Endodermal cell (in vitro differentiated cells): ENCODE results near the gene TPSAB1. TPM values are rescaled to one million over a fixed set of nuclear protein-coding genes. Genes with fewer than 3 reads are reported as not detected.
"Not testable (repeated sequence)": the region's sequence is repeated elsewhere in the genome, so short reads cannot be mapped to it uniquely, and the experiment has no call there.

Source experiments
- DNase-seq: peaks from one replicate; pipeline ENCODE4 v3.0.0-alpha.2; 2017
- H3K27ac ChIP-seq: 2 replicates; pipeline ENCODE4 v1.5.1; 2013; ENCODE audit warnings: mild to moderate bottlenecking, low read depth, low read length, moderate library complexity
- H3K27me3 ChIP-seq: 2 replicates; pipeline ENCODE4 v1.6.1; 2013; ENCODE audit warnings: mild to moderate bottlenecking, low read length, moderate library complexity; ENCODE audit not compliant: insufficient read depth, control insufficient read depth, poor library complexity, severe bottlenecking
- H3K36me3 ChIP-seq: 2 replicates; pipeline ENCODE4 v1.7.0; 2013; ENCODE audit warnings: mild to moderate bottlenecking, low read length, moderate library complexity; ENCODE audit not compliant: control insufficient read depth, insufficient read depth
- H3K4me1 ChIP-seq: one replicate; pipeline ENCODE4 v1.7.0; 2013; ENCODE audit warnings: low read length; ENCODE audit not compliant: control insufficient read depth, insufficient read depth
- H3K4me3 ChIP-seq: 2 replicates; pipeline ENCODE4 v1.5.1; 2013; ENCODE audit warnings: mild to moderate bottlenecking, low read length, moderate library complexity
- H3K9ac ChIP-seq: 2 replicates; pipeline ENCODE4 v1.6.1; 2013; ENCODE audit warnings: mild to moderate bottlenecking, low read length, moderate library complexity; ENCODE audit not compliant: poor library complexity, severe bottlenecking; ENCODE audit errors: extremely low read depth
- H3K9me3 ChIP-seq: 2 replicates; pipeline ENCODE4 v1.6.1; 2013; ENCODE audit warnings: mild to moderate bottlenecking, low read length, moderate library complexity; ENCODE audit not compliant: control insufficient read depth
- H3K27ac Mint-ChIP-seq: 2 replicates; pipeline ENCODE4 v1.8.0; 2020; ENCODE audit warnings: mixed read lengths
- H3K27me3 Mint-ChIP-seq: 2 replicates; pipeline ENCODE4 v1.8.0; 2021; ENCODE audit warnings: mild to moderate bottlenecking, mixed read lengths; ENCODE audit not compliant: insufficient read depth
- H3K36me3 Mint-ChIP-seq: 2 replicates; pipeline ENCODE4 v1.8.0; 2020; ENCODE audit warnings: low read depth, mixed read lengths
- H3K4me1 Mint-ChIP-seq: 2 replicates; pipeline ENCODE4 v1.8.0; 2020; ENCODE audit warnings: mixed read lengths
- H3K4me3 Mint-ChIP-seq: 2 replicates; pipeline ENCODE4 v1.8.0; 2020; ENCODE audit warnings: mild to moderate bottlenecking, moderate library complexity, mixed read lengths
- H3K9me3 Mint-ChIP-seq: 2 replicates; pipeline ENCODE4 v1.8.0; 2020; ENCODE audit warnings: mild to moderate bottlenecking, mixed read lengths
- CTCF ChIP-seq: fragments of 200-600 bp; sonication (generic); conservative IDR thresholded peaks from 2 replicates; pipeline ENCODE4 v1.5.0; 2021; ENCODE audit warnings: antibody characterized with exemption, mild to moderate bottlenecking
- WGBS, 2 experiments: methylation state at CpG; one replicate each; pipeline versions ENCODE4 v1.1.5 to v1.1.7; 2013; ENCODE audit warnings: missing lambda C conversion rate in 2 of 2, mixed read lengths in 1 of 2; ENCODE audit not compliant: insufficient coverage in 1 of 2, insufficient read length in 1 of 2; 5-methylcytosine and 5-hydroxymethylcytosine counted together
- long read RNA-seq, 4 experiments: library from polyadenylated mRNA in 2 of 4; library from RNA in 1 of 4; library from capped mRNA in 1 of 4; stranded (forward) in 3 of 4; unstranded in 1 of 4; transcript quantifications; one replicate each; pipeline ENCODE4 v2.0.0, GENCODE V29; 2020 to 2021; ENCODE audit warnings: inconsistent platforms in 1 of 4
- polyA plus RNA-seq, 2 experiments: library from polyadenylated mRNA; stranded (reverse); fragments of 50-300 nt; gene quantifications; one replicate each; pipeline ENCODE4 v1.2.3, GENCODE V29; 2013
- total RNA-seq, 2 donors: library from RNA; stranded (reverse); fragmentation: NEBNext Ultra II Directional in 1 of 2; extraction: Animal tissue kit (Norgen Biotek cat#: 25700) in 1 of 2; gene quantifications; 2 replicates in 1 of 2; 3 replicates in 1 of 2; pipeline ENCODE4 v1.2.1, GENCODE V29; 2021

The TPSAB1 gene
- not detected for total RNA-seq
- not detected for polyA plus RNA-seq (2013, experiment 1 of 2)
- not detected for polyA plus RNA-seq (2013, experiment 2 of 2)
- long read RNA-seq, experiment 1 = 0 reads
- long read RNA-seq, experiment 2 = 0 reads
- long read RNA-seq, experiment 3 = 0 reads
- long read RNA-seq, experiment 4 = 0 reads

- H3K27ac Mint-ChIP-seq, DNase-seq, H3K4me1 ChIP-seq, H3K4me3 Mint-ChIP-seq, H3K4me3 ChIP-seq, H3K27me3 ChIP-seq, H3K9me3 ChIP-seq, H3K4me1 Mint-ChIP-seq, H3K9ac ChIP-seq, H3K36me3 ChIP-seq, H3K9me3 Mint-ChIP-seq, H3K36me3 Mint-ChIP-seq, H3K27ac ChIP-seq: not testable (repeated sequence)
- peaks cover 16% of the 10 kb centered on the region for H3K27me3 Mint-ChIP-seq
- no CpG with 5 or more reads among the region's 12 CpGs for WGBS, 2 experiments
These were observed at the start of gene TPSAB1 for GRCh38 chr16:1240436-1240835. TPSAB1 (plus strand) TSS chr16:1240705; CDS start chr16:1240939, 234 bp downstream.

DNA sequence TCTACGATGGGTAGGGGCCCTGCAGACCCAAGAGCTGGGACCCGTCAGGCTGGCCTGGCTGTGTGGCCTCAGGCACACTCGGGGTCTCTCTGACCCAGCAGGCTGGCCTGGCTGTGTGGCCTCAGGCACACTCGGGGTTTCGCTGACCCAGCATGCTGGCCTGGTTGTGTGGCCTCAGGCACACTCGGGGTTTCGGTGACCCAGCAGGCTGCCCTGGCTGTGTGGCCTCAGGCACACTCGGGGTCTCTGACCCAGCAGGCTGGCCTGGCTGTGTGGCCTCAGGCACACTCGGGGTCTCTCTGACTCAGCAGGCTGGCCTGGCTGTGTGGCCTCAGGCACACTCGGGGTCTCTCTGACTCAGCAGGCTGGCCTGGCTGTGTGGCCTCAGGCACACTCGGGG is 49.7 kb upstream of the TPSAB1 start:
- H3K27me3 ChIP-seq, H3K27me3 Mint-ChIP-seq, H3K27ac Mint-ChIP-seq, H3K9me3 ChIP-seq, H3K9me3 Mint-ChIP-seq, H3K9ac ChIP-seq, DNase-seq, H3K4me1 Mint-ChIP-seq, H3K4me3 ChIP-seq, H3K36me3 Mint-ChIP-seq, H3K27ac ChIP-seq, H3K4me3 Mint-ChIP-seq, H3K4me1 ChIP-seq, H3K36me3 ChIP-seq: not testable (repeated sequence)
- 94 to 100% methylated on average over 6 to 11 of the region's 11 CpGs for WGBS, 2 experiments

GRCh38 chr16:1192384-1193073 is 48.0 kb upstream of the TPSAB1 start:
- Mint-ChIP-seq H3K4me3 (no peak overlapping the region), H3K36me3 (peaks cover 6% of the 10 kb centered on the region), H3K9me3 (no peaks in the 10 kb centered on the region), H3K27ac (no peak overlapping the region), H3K4me1 (no peaks in the 10 kb centered on the region), H3K27me3 (no peaks in the 10 kb centered on the region)
- no peaks in the 10 kb centered on the region for H3K27me3 ChIP-seq
- TF ChIP-seq CTCF = no peak
- no peaks in the 10 kb centered on the region for H3K4me1 ChIP-seq
- no peak overlapping the region for H3K27ac ChIP-seq
- no peak overlapping the region for H3K9ac ChIP-seq
- 90 to 94% methylated on average over 5 to 9 of the region's 9 CpGs for WGBS, 2 experiments
- H3K4me3 ChIP-seq = no peak overlapping the region
- H3K36me3 ChIP-seq = no peaks in the 10 kb centered on the region
- H3K9me3 ChIP-seq = no peaks in the 10 kb centered on the region
- no peak for DNase-seq

GRCh38 chr16:1193143-1193824 is 47.2 kb upstream of the TPSAB1 start:
- Histone ChIP-seq H3K9me3 (no peaks in the 10 kb centered on the region), H3K36me3 (no peaks in the 10 kb centered on the region), H3K27ac (no peak overlapping the region), H3K4me3 (no peak overlapping the region), H3K27me3 (no peaks in the 10 kb centered on the region), H3K4me1 (no peaks in the 10 kb centered on the region), H3K9ac (no peak overlapping the region)
- no peak overlapping the region for H3K27ac Mint-ChIP-seq
- no peak for TF ChIP-seq CTCF
- 88 to 90% methylated on average over 23 to 30 of the region's 30 CpGs for WGBS, 2 experiments
- H3K36me3 Mint-ChIP-seq = peaks cover 6% of the 10 kb centered on the region
- H3K9me3 Mint-ChIP-seq = no peaks in the 10 kb centered on the region
- H3K4me1 Mint-ChIP-seq = no peaks in the 10 kb centered on the region
- no peaks in the 10 kb centered on the region for H3K27me3 Mint-ChIP-seq
- no peak for DNase-seq
- no peak overlapping the region for H3K4me3 Mint-ChIP-seq
